WTC11 (cell line): Measurements from ENCODE around the gene TAMM41. TPM values are rescaled to one million over a fixed set of nuclear protein-coding genes. Genes with fewer than 3 reads are reported as not detected.

Source experiments
- ATAC-seq: fragments of 200-7000 bp; cut with Tn5 transposase; 2 replicates; pipeline ENCODE4 v1.10.0; 2021; ENCODE audit warnings: mild to moderate bottlenecking, moderate library complexity
- CTCF ChIA-PET: fragments of 300-600 bp; sonication (Branson Sonifier 250); formaldehyde crosslinking; loops from one replicate; lab custom pipeline; 2021; ENCODE audit warnings: antibody characterized with exemption; lab: Charles Lee
- POLR2A ChIA-PET: fragments of 350-600 bp; sonication (Branson Sonifier 250); formaldehyde crosslinking; loops from one replicate; lab custom pipeline; 2021; ENCODE audit warnings: antibody characterized with exemption; lab: Charles Lee
- DNase-seq: peaks from one replicate; pipeline ENCODE4 v3.0.0; 2021; ENCODE audit warnings: low spot score
- H3K27ac Mint-ChIP-seq: 2 replicates; pipeline ENCODE4 v1.8.0; 2021; ENCODE audit warnings: mixed read lengths
- H3K27me3 Mint-ChIP-seq: 2 replicates; pipeline ENCODE4 v1.8.0; 2021; ENCODE audit warnings: low read depth, mild to moderate bottlenecking, moderate library complexity, mixed read lengths
- H3K36me3 Mint-ChIP-seq: 2 replicates; pipeline ENCODE4 v1.8.0; 2021; ENCODE audit warnings: mixed read lengths
- H3K4me1 Mint-ChIP-seq: 2 replicates; pipeline ENCODE4 v1.8.0; 2022; ENCODE audit warnings: mixed read lengths
- H3K4me3 Mint-ChIP-seq: 2 replicates; pipeline ENCODE4 v1.8.0; 2021; ENCODE audit warnings: mild to moderate bottlenecking, moderate library complexity, mixed read lengths
- H3K9me3 Mint-ChIP-seq: 2 replicates; pipeline ENCODE4 v1.8.0; 2021; ENCODE audit warnings: mixed read lengths
- AR ChIP-seq: fragments of 250-450 bp; sonication (Bioruptor Pico); IDR thresholded peaks from 2 replicates; pipeline ENCODE4 v1.9.0; 2021; ENCODE audit warnings: mild to moderate bottlenecking
- ATF1 ChIP-seq: sonication (generic); formaldehyde crosslinking; IDR thresholded peaks from 2 replicates; pipeline ENCODE4 v1.8.1; 2023; ENCODE audit warnings: mild to moderate bottlenecking, moderate library complexity, missing genetic modification reagents
- CBFB ChIP-seq: sonication (generic); formaldehyde crosslinking; IDR thresholded peaks from 2 replicates; pipeline ENCODE4 v1.8.1; 2022; ENCODE audit warnings: mild to moderate bottlenecking, low read depth, missing genetic modification reagents
- E2F5 ChIP-seq: sonication (generic); formaldehyde crosslinking; IDR thresholded peaks from 2 replicates; pipeline ENCODE4 v1.8.1; 2022; ENCODE audit warnings: mild to moderate bottlenecking, moderate library complexity, missing genetic modification reagents
- ELF4 ChIP-seq: sonication (generic); formaldehyde crosslinking; IDR thresholded peaks from 2 replicates; pipeline ENCODE4 v1.8.1; 2022; ENCODE audit warnings: low read depth, mild to moderate bottlenecking, moderate library complexity, missing genetic modification reagents
- ETV6 ChIP-seq: sonication (generic); formaldehyde crosslinking; IDR thresholded peaks from 2 replicates; pipeline ENCODE4 v1.8.1; 2022; ENCODE audit warnings: mild to moderate bottlenecking, missing genetic modification reagents
- GRHL2 ChIP-seq: fragments of 250-450 bp; sonication (Bioruptor Pico); IDR thresholded peaks from 2 replicates; pipeline ENCODE4 v1.8.0; 2022; ENCODE audit warnings: mild to moderate bottlenecking, moderate library complexity; ENCODE audit not compliant: insufficient replicate concordance, severe bottlenecking
- HMGXB4 ChIP-seq: sonication (generic); formaldehyde crosslinking; IDR thresholded peaks from 2 replicates; pipeline ENCODE4 v1.8.1; 2023; ENCODE audit warnings: mild to moderate bottlenecking, moderate library complexity, missing genetic modification reagents
- IRF2 ChIP-seq: sonication (generic); formaldehyde crosslinking; IDR thresholded peaks from 2 replicates; pipeline ENCODE4 v1.8.0; 2022; ENCODE audit warnings: low read depth, missing genetic modification reagents, borderline replicate concordance
- JAZF1 ChIP-seq: fragments of 250-450 bp; sonication (Bioruptor Pico); IDR thresholded peaks from 2 replicates; pipeline ENCODE4 v1.9.0; 2021; ENCODE audit warnings: moderate library complexity, mild to moderate bottlenecking, inconsistent platforms
- JUN ChIP-seq: sonication (generic); formaldehyde crosslinking; IDR thresholded peaks from 2 replicates; pipeline ENCODE4 v1.8.0; 2023; ENCODE audit warnings: mild to moderate bottlenecking, missing genetic modification reagents
- KAT7 ChIP-seq: sonication (generic); formaldehyde crosslinking; IDR thresholded peaks from 2 replicates; pipeline ENCODE4 v1.8.1; 2023; ENCODE audit warnings: missing genetic modification reagents, mild to moderate bottlenecking, borderline replicate concordance
- MLX ChIP-seq: sonication (generic); formaldehyde crosslinking; IDR thresholded peaks from 2 replicates; pipeline ENCODE4 v1.8.1; 2023; ENCODE audit warnings: mild to moderate bottlenecking, missing genetic modification reagents, moderate library complexity
- NFATC4 ChIP-seq: fragments of 250-450 bp; sonication (Bioruptor Pico); IDR thresholded peaks from 2 replicates; pipeline ENCODE4 v1.9.0; 2021; ENCODE audit warnings: mild to moderate bottlenecking
- NFE2L1 ChIP-seq: sonication (generic); formaldehyde crosslinking; IDR thresholded peaks from 2 replicates; pipeline ENCODE4 v1.8.1; 2023; ENCODE audit warnings: missing genetic modification reagents
- NR3C1 ChIP-seq: sonication (generic); formaldehyde crosslinking; conservative IDR thresholded peaks from 2 replicates; pipeline ENCODE4 v1.8.1; 2023; ENCODE audit warnings: low read depth, mild to moderate bottlenecking, missing genetic modification reagents
- RORB ChIP-seq: fragments of 250-450 bp; sonication (Bioruptor Pico); IDR thresholded peaks from 2 replicates; pipeline ENCODE4 v1.9.0; 2021; ENCODE audit warnings: mild to moderate bottlenecking
- TP53 ChIP-seq: sonication (generic); formaldehyde crosslinking; IDR thresholded peaks from 2 replicates; pipeline ENCODE4 v1.8.1; 2023; ENCODE audit warnings: mild to moderate bottlenecking, missing genetic modification reagents
- ZNF263 ChIP-seq: sonication (generic); formaldehyde crosslinking; IDR thresholded peaks from 2 replicates; pipeline ENCODE4 v1.8.1; 2022; ENCODE audit warnings: low read depth, mild to moderate bottlenecking, moderate library complexity, missing genetic modification reagents
- ZNF425 ChIP-seq: fragments of 250-450 bp; sonication (Bioruptor Pico); conservative IDR thresholded peaks from 2 replicates; pipeline ENCODE4 v1.9.0; 2021; ENCODE audit warnings: mild to moderate bottlenecking
- total RNA-seq: library from RNA; stranded (reverse); gene quantifications from 3 replicates; pipeline ENCODE4 v1.2.3, GENCODE V29; 2021

TAMM41 gene
- total RNA-seq, 1 experiment from 2014 or later: 23.0 TPM

- CTCF ChIA-PET: no interaction called here
- ATAC-seq: no peak
- no peak for DNase-seq
- POLR2A ChIA-PET: no interaction called here
- Mint-ChIP-seq H3K4me1 (no peaks in the 10 kb centered on the region), H3K36me3 (peaks cover 37% of the 10 kb centered on the region), H3K27me3 (no peaks in the 10 kb centered on the region), H3K4me3 (no peak overlapping the region), H3K27ac (no peak overlapping the region), H3K9me3 (no peaks in the 10 kb centered on the region)
- TF ChIP-seq ZNF263 (CRISPR knock-in tag) (no peak), ZNF425 (CRISPR knock-in tag) (no peak), NFATC4 (CRISPR knock-in tag) (no peak), GRHL2 (CRISPR knock-in tag) (no peak), AR (CRISPR knock-in tag) (no peak), TP53 (CRISPR knock-in tag) (no peak), IRF2 (no peak), ATF1 (CRISPR knock-in tag) (no peak), KAT7 (CRISPR knock-in tag) (no peak), E2F5 (CRISPR knock-in tag) (no peak), CBFB (no peak), ELF4 (CRISPR knock-in tag) (no peak), NFE2L1 (CRISPR knock-in tag) (no peak), JAZF1 (CRISPR knock-in tag) (no peak), MLX (no peak), RORB (CRISPR knock-in tag) (no peak), HMGXB4 (no peak)
These were observed 36.4 kb downstream of the TAMM41 start for GRCh38 chr3:11810276-11810675.

- H3K4me3 Mint-ChIP-seq: no peak overlapping the region
- CTCF ChIA-PET: interaction anchor here (0.6 kb wide), 1 partner anchor 44 kb away, joined by 4 read pairs; no protein-coding TSS in a partner anchor
- TF ChIP-seq NFATC4 (CRISPR knock-in tag) (no peak), ETV6 (no peak), JUN (CRISPR knock-in tag) (no peak), NR3C1 (CRISPR knock-in tag) (no peak)
- TF ChIP-seq, all 79 proteins: peak for 0
- ATAC-seq (no peak), DNase-seq (no peak)
- POLR2A ChIA-PET: interaction anchor here (0.6 kb wide), 1 partner anchor 15 kb away, joined by 3 read pairs; no protein-coding TSS in a partner anchor
- Mint-ChIP-seq H3K27ac (no peak overlapping the region), H3K4me1 (no peaks in the 10 kb centered on the region), H3K9me3 (no peaks in the 10 kb centered on the region), H3K36me3 (peaks cover 37% of the 10 kb centered on the region), H3K27me3 (no peaks in the 10 kb centered on the region)
These were observed 38.5 kb downstream of the TAMM41 start for GRCh38 chr3:11808231-11808630.
